Hematopoietic multipotent progenitor cell treated with erythropoietin and hydrocortisone succinate and interleukin-3 and kit ligand, for 4 days (in vitro differentiated cells): ENCODE results near the gene ZCCHC13.
A peak's percentile ranks its signal among the peaks of the same experiment; 100 is the strongest.
"Not testable (repeated sequence)": the region's sequence is repeated elsewhere in the genome, so short reads cannot be mapped to it uniquely, and the experiment has no call there.

Experiments used
- DNase-seq: peaks from one replicate; pipeline ENCODE4 v3.0.0-alpha.2; 2015

Gene ZCCHC13

GRCh38 chrX:74304016-74304415 is at the start of gene ZCCHC13:
TSS of gene ZCCHC13 (plus strand) at chrX:74304180. CDS start at chrX:74304267, 87 bp downstream.
- no peak for DNase-seq

DNA sequence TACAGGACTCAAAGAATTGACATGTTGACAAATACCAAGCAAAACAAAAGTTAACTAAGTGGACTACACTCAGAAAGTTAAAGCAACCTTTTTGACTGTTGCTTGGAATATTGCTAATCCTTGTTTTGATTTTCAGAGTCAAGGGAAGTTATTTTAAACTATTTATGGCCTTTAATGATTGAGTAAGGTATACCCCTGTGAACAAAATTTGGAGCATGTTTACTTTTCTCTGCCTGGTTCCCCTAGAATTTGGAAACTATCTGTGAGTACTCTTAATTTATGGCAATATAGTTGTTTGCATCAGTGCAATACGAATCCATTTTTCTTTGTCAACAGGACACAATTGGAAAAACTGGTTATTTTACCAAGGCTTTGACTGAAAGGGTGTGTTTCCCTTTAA is 45.9 kb upstream of the ZCCHC13 start:
- not testable (repeated sequence) for DNase-seq

- DNase-seq, result no peak
Measured at GRCh38 chrX:74259885-74260491, 44.0 kb upstream of the ZCCHC13 start.

DNA sequence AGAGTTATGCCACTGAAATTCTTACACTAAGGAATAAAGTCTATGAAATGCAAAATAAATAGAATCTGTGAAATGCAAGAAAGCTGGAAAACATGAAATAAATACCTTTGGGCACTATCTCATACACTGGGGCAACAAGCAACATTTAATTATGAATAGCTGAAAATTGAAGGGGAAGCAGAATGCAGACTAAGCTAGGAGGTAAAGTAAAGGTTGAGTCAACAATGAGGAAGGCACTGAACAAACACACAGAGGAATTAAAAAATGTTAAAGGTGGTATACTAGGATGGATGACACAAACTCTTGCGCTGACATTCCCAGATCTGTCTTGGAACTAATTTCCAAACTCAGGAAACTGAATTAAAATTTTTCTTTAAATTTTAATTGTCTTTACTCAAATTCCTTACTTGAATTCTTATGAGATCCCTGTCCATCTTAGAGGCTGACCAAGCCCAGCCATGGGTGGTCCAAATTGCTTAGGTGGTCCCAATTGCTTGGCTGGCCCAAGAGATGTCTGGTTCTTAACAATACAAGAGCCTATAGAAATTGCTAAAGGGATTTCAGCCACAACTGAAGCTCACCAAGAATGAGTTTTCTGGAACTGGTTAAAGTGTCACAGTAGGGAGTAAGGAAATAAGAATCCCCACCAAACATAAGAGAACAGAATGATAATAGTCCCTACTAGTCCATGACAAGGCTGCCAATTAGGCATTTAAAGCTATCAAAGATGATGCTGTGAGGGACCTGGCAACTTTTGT is 41.3 kb upstream of the ZCCHC13 start:
- no peak for DNase-seq

- DNase-seq, result no peak
Measured at GRCh38 chrX:74270393-74270792, 33.6 kb upstream of the ZCCHC13 start.

DNA sequence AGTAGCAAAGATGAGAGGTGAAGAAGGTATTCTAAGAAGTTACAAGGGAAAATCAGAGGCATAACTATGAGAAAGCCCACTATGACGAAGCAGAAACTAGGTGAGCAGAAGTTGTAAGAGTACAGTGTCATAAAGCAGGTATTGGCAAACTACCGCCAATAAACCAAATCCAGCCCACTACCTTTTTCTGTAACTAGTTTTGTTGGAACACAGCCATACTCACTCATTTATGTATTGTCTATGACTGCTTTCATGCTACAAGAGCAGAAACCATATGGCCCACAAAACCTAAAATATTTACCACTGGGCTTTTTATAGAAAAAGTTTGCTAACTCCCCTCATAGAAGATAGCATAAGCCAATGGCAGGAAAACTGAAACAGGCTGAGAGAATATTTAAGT is 31.8 kb upstream of the ZCCHC13 start:
- no peak for DNase-seq

GRCh38 chrX:74274516-74274915 is 29.5 kb upstream of the ZCCHC13 start:
- no peak for DNase-seq

DNA sequence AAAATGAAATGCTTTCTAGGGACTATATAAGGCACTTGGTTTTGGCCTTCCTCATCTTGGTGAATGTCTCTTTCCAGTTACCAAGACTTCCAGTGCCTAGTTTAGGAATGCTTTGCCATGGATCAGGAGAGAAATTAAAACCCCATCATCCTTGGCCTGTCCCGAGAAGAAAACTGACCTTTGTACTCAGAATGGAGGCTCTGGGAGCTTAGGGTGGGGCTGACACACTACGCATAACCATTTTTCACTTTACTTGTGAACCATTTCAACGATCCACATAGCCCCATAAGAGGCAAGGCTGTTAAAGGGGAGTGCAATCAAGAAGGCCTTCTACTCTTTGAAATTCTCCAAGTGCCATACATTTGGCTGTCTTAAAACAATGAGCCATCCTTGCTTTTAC is 26.7 kb upstream of the ZCCHC13 start:
- no peak for DNase-seq

DNA sequence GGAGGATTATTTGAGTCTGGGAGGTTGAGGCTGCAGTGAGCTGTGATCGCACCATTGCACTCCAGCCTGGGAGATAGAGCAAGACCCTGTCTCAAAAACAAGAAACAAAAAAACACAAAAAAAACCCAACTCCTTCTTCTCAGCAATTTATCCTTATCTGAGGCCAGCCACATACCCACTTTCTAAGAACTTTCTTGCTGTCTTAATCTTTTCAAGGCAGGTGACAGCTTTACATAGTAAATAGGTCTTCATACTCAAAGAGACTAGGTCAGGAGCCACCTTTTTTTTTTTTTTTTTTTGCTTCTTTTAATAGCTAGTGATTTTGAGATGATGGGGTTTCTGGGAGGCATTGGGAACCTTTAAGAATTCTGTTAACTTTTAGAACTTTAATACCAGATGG is 26.1 kb upstream of the ZCCHC13 start:
- peak; percentile 22 for DNase-seq

- DNase-seq, result no peak
Measured at GRCh38 chrX:74280759-74281158, 23.2 kb upstream of the ZCCHC13 start.

- DNase-seq, result no peak
Measured at GRCh38 chrX:74284391-74284952, 19.5 kb upstream of the ZCCHC13 start.

DNA sequence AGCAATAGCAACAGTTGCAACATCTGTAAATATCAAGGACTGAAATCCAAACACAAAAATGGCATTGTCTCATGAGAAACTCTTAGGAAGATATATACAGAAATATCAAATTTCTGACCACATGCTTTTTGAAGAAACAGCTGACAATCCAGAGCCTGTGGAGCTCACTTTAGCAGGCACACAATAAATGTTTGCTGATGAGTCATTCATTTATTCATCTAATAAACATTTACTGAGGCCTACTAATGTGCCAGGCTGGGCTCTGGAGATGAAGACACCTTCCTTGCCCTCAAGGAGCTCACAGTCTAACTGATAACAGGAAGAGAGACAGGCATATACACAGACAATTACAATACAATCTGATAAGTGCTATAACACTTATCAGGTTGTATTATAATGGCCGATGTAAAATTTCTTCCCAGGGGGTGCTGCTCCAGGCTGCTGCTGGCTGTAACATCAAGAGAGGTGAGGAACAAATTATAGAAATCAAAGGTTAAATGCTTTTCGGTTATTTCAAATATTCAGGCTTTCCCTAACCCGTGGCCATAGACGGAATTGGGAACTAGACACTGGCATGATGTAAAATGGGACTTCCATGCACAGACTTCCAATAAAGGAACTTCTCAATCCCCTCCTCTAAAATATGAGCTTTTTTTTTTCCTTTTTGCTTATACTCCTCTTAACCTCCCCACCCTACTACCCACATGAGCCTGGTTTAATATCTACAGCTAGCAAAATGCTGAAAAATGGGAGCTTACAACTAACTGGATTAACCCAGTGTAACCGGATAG is 16.8 kb upstream of the ZCCHC13 start:
- DNase-seq, result no peak

DNA sequence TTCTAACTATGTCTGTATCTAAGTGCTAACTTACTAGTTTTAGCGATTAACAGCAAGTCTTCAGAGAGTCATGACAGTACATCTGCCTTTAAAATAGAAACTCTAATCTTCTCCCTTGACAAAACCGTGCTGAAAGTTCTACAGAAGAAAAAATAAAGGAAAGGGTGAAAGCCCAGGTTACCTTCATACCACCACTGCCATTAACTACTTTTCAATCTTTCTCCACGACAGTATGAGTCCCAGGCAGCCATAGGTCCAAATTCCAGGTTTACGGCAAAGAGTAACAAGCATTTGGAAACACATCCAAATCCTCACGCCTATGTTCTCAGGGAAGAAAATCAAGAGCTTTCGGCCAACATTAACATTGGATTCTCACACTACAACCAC is 12.4 kb upstream of the ZCCHC13 start:
- DNase-seq, result no peak

- DNase-seq, result peak; percentile 96
Measured at GRCh38 chrX:74291964-74292807, 11.8 kb upstream of the ZCCHC13 start.

DNA sequence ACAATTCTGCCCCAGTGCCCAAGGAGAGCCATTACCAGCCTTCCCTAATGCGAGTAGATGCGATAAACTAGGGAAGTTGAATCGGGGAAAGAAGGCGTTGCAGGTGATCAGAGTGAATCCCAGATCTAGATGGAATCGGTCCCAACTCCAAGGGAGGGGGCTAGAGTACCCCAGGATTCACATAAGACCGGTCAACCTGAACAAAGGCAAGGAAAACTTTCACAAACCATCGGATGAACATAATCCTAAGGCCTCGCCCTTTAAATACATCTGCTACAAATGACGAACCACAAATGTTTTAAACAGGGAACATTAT is 11.2 kb upstream of the ZCCHC13 start:
- DNase-seq, result no peak

- peak; percentile 85 for DNase-seq
Measured at GRCh38 chrX:74293343-74293946, 10.5 kb upstream of the ZCCHC13 start.

DNA sequence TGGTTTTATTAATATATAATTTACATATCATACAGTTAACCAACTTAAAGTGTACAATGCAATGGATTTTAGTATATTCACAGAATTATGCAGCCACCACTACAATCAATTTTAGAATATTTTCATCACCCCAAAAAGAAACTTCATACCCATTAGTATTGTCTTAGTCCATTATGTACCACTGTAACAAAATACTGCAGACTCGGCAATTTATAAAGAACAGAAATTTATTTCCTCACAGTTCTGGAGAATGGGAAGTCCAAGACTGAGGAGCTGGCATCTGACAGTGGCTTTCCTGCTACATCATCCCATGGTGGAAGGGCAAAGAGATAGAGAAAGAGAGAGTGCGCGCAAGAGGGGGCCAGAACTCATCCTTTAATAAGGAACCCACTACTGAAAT is 8.9 kb upstream of the ZCCHC13 start:
- no peak for DNase-seq

GRCh38 chrX:74297766-74298165 is 6.2 kb upstream of the ZCCHC13 start:
- no peak for DNase-seq

- no peak for DNase-seq
Measured at GRCh38 chrX:74300869-74301268, 3.1 kb upstream of the ZCCHC13 start.

DNA sequence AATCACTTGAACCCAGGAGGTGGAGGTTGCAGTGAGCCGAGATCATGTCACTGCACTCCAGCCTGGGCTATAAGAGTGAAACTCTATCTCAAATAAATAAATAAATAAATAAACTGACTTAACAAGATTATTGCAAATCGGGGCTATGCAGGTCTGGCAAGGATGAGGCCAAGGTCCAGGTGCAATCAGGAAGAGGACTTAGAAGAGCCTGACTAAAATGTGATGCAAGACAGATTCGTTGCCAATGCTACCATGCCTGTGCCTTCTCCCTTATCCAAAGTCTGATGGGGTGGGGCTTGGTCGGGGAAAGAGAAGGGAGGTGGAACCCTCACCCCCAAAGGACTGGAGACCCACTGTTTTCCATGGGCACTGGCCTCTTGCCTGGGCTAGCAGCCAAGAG is 14.7 kb downstream of the ZCCHC13 start:
- DNase-seq, result no peak

- DNase-seq, result not testable (repeated sequence)
Measured at GRCh38 chrX:74319321-74319720, 15.3 kb downstream of the ZCCHC13 start.

GRCh38 chrX:74321191-74321590 is 17.2 kb downstream of the ZCCHC13 start:
- DNase-seq, result no peak
